ENCODE measurements around the gene SLC14A1. TPM values are rescaled to one million over a fixed set of nuclear protein-coding genes. Genes with fewer than 3 reads are reported as not detected.

SLC14A1 gene
- total and polyA plus RNA-seq, 2 of the 13 experiments (the other 11 are each of a cell fraction or from before 2014, with no cell fraction given): not detected

GRCh38 chr18:45788861-45789260 is 64.9 kb downstream of the SLC14A1 start (continued):
- no peak for TF ChIP-seq RBFOX2 (IDR thresholded peaks at IDR 0.05; ENCODE audit: low read depth, low read length)
- no peak for TF ChIP-seq IKZF4 (CRISPR knock-in tag; IDR thresholded peaks at IDR 0.05; ENCODE audit: borderline replicate concordance, low read depth, not compliant biosample characterization)
- TF ChIP-seq CBX5 (CRISPR knock-in tag; IDR thresholded peaks at IDR 0.05; ENCODE audit: borderline replicate concordance): no peak
- no peak for TF ChIP-seq GRHL1 (CRISPR knock-in tag; conservative IDR thresholded peaks at IDR 0.05)
- no peak for TF ChIP-seq ZNF816 (CRISPR knock-in tag; IDR thresholded peaks at IDR 0.05; ENCODE audit: borderline replicate concordance)
- no peak for TF ChIP-seq SKIL (CRISPR knock-in tag; IDR thresholded peaks at IDR 0.05; ENCODE audit: borderline replicate concordance)

- Histone ChIP-seq H4K20me1 (ENCODE audit: insufficient read depth, low read length) (no peaks in the 10 kb centered on the region), H3K27ac (ENCODE audit: extremely low read length, insufficient read depth, low read length) (no peak overlapping the region), H3K4me3 (replicated peaks in 1 of 3; ENCODE audit: insufficient read depth in 1 of 3, low read depth in 2 of 3, low read length in 3 of 3) (no peak overlapping the region), H3K4me1 (ENCODE audit: insufficient read depth, low read length) (no peaks in the 10 kb centered on the region), H3K27me3 (ENCODE audit: control insufficient read depth in 1 of 2, insufficient read depth in 2 of 2, low read length in 2 of 2) (no peaks in the 10 kb centered on the region), H3K9me3 (ENCODE audit: low read length) (no peaks in the 10 kb centered on the region), H3K36me3 (replicated peaks in 1 of 2; ENCODE audit: control insufficient read depth in 1 of 2, insufficient read depth in 2 of 2, low read length in 2 of 2) (no peaks in the 10 kb centered on the region), H3K79me2 (ENCODE audit: insufficient read depth, low read length) (no peaks in the 10 kb centered on the region), H2AFZ (ENCODE audit: low read length) (no peak overlapping the region), H3K9ac (ENCODE audit: insufficient read depth, low read depth, low read length) (no peak overlapping the region), H3K4me2 (ENCODE audit: low read depth, low read length) (no peak overlapping the region)
- DNase-seq (ENCODE audit: low spot score): no peak
- BruUV-seq (replicated peaks): no TSS peak
- ATAC-seq: no peak
- FAIRE-seq: no peak
- ChIA-PET CTCF (ENCODE audit: low intra/inter-chr PET ratio, low total read pairs) (no interaction called here), POLR2A (no interaction called here)
- in situ Hi-C loops (cut with HindIII; ENCODE audit: extremely low pct_ligation_motif_present, low pct_unique_long_range_greater_than_20kb) (no loop called here), intact Hi-C loops (cut with micrococcal nuclease; ENCODE audit: unreplicated experiment) (no loop called here)
- WGBS (ENCODE audit: low lambda C conversion rate): 11% methylated on average over 4 of the region's 5 CpGs
- TF ChIP-seq ZNF350 (CRISPR knock-in tag; IDR thresholded peaks at IDR 0.05; ENCODE audit: borderline replicate concordance, low read depth) (no peak), KMT2B (CRISPR knock-in tag; IDR thresholded peaks at IDR 0.05) (no peak), REXO4 (CRISPR knock-in tag; IDR thresholded peaks at IDR 0.05; ENCODE audit: borderline replicate concordance) (no peak), CHCHD3 (CRISPR knock-in tag; IDR thresholded peaks at IDR 0.05) (no peak), SMARCE1 (IDR thresholded peaks at IDR 0.05; ENCODE audit: borderline replicate concordance) (no peak), ELF1 (CRISPR knock-in tag; IDR thresholded peaks at IDR 0.05) (no peak), ZNF749 (CRISPR knock-in tag; IDR thresholded peaks at IDR 0.05; ENCODE audit: borderline replicate concordance) (no peak), PRMT3 (CRISPR knock-in tag; IDR thresholded peaks at IDR 0.05; ENCODE audit: borderline replicate concordance, low read depth) (no peak), SP2 (CRISPR knock-in tag; IDR thresholded peaks at IDR 0.05) (no peak), ZSCAN25 (CRISPR knock-in tag; IDR thresholded peaks at IDR 0.05) (no peak), JARID2 (CRISPR knock-in tag; IDR thresholded peaks at IDR 0.05; ENCODE audit: insufficient replicate concordance) (no peak), ZNF335 (CRISPR knock-in tag; IDR thresholded peaks at IDR 0.05) (no peak), RAD51 (IDR thresholded peaks at IDR 0.05; ENCODE audit: borderline replicate concordance) (no peak), NFKB2 (CRISPR knock-in tag; IDR thresholded peaks at IDR 0.05; ENCODE audit: borderline replicate concordance) (no peak)
Measured at GRCh38 chr18:45792506-45793263, 68.7 kb downstream of the SLC14A1 start.

Data from HepG2 (cell line).